Sigmoid colon (tissue), 4 donors: Measurements from ENCODE around the gene RTL10.

Source experiments
- POLR2AphosphoS5 ChIP-seq, 4 donors: sonication (generic); formaldehyde crosslinking; IDR thresholded peaks; one replicate each; pipeline ENCODE4 v1.6.1; 2017; ENCODE audit warnings: antibody characterized with exemption in 4 of 4
- TF ChIP-seq, protein P1 (sequence below), 4 experiments: fragments of 450-650 bp in 3 of 4; fragments of 200-600 bp in 1 of 4; IDR thresholded peaks; one replicate each; pipeline ENCODE4 v1.5.1; 2016 to 2019; ENCODE audit warnings: antibody characterized with exemption in 4 of 4, mild to moderate bottlenecking in 3 of 4, moderate library complexity in 2 of 4

DNA sequence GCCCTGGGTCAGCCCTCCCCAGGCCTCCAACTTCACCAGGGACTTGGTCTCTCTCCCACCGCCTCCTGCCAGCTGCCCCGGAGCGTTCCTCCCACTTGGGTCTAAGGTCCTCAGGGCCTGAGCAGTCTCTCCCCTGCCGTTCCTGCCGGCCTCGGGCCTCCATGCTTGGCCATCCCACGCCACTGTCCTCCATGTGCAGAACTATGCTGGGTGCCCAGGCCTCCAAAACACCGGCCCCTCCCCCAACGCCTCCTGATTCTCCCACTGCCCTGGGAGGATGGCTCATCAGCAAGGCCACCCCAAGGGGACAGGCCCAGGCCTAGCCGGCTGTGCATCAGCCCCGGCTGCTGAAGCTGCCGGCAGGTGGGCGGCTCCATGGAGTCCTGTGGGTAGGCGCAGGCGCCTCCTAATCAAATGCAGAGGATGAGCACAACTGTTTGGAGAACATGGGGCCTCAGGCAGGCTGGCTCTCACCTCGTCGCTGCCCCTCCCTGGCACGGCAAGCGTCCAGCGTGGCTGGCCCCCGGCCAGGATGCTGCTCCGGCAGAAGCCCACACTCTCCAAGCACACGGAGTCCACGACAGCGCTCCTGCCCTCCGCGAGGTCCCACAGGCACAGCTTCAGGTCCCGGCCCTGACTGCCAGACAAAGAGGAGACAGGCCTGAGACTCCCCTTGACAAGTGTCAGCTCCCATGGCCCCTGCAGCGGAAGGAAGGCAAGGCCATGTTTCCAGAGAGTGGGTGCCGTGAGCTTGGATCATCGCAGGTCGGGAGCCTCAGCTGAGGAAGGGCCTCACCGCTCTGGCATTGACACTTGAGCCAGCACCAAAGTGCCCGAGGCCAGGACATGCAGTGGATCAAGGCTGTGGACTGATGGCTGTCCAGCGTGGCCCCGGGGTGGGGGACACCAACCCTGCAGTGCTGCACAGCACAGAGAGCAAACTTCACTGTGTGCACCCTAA, 42.6 kb downstream of the RTL10 start:
- TF ChIP-seq, protein P1, sequence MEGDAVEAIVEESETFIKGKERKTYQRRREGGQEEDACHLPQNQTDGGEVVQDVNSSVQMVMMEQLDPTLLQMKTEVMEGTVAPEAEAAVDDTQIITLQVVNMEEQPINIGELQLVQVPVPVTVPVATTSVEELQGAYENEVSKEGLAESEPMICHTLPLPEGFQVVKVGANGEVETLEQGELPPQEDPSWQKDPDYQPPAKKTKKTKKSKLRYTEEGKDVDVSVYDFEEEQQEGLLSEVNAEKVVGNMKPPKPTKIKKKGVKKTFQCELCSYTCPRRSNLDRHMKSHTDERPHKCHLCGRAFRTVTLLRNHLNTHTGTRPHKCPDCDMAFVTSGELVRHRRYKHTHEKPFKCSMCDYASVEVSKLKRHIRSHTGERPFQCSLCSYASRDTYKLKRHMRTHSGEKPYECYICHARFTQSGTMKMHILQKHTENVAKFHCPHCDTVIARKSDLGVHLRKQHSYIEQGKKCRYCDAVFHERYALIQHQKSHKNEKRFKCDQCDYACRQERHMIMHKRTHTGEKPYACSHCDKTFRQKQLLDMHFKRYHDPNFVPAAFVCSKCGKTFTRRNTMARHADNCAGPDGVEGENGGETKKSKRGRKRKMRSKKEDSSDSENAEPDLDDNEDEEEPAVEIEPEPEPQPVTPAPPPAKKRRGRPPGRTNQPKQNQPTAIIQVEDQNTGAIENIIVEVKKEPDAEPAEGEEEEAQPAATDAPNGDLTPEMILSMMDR (IDR thresholded peaks at IDR 0.05) = no peak
- no peak for TF ChIP-seq POLR2AphosphoS5 (IDR thresholded peaks at IDR 0.05)
